ENCODE results near the gene TMEM260.

GRCh38 chr14:56598519-56598918 lies 18.9 kb downstream of the TMEM260 start:
- TF ChIP-seq, protein P1, sequence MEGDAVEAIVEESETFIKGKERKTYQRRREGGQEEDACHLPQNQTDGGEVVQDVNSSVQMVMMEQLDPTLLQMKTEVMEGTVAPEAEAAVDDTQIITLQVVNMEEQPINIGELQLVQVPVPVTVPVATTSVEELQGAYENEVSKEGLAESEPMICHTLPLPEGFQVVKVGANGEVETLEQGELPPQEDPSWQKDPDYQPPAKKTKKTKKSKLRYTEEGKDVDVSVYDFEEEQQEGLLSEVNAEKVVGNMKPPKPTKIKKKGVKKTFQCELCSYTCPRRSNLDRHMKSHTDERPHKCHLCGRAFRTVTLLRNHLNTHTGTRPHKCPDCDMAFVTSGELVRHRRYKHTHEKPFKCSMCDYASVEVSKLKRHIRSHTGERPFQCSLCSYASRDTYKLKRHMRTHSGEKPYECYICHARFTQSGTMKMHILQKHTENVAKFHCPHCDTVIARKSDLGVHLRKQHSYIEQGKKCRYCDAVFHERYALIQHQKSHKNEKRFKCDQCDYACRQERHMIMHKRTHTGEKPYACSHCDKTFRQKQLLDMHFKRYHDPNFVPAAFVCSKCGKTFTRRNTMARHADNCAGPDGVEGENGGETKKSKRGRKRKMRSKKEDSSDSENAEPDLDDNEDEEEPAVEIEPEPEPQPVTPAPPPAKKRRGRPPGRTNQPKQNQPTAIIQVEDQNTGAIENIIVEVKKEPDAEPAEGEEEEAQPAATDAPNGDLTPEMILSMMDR (IDR thresholded peaks at IDR 0.05; ENCODE audit: insufficient read depth, low read depth, low read length) = no peak
- TF ChIP-seq EZH2 (IDR thresholded peaks at IDR 0.05; ENCODE audit: insufficient read depth, low read length) = no peak
